AG09309 (cell line): ENCODE measurements around the gene ATP23.

Source experiments
- DNase-seq: peaks from one replicate; pipeline ENCODE4 v3.0.0-alpha.2; 2010; ENCODE audit warnings: low read depth
- H3K4me3 ChIP-seq: 2 replicates; pipeline ENCODE4 v1.5.1; 2011; ENCODE audit warnings: mild to moderate bottlenecking, low read depth, low read length, moderate library complexity; ENCODE audit not compliant: control insufficient read depth
- TF ChIP-seq, protein P1 (sequence below): IDR thresholded peaks from 2 replicates; pipeline ENCODE4 v1.5.1; 2011; ENCODE audit warnings: mild to moderate bottlenecking, low read depth, low read length, inconsistent platforms; ENCODE audit not compliant: insufficient read depth, control insufficient read depth; ENCODE audit errors: missing control alignments

Gene ATP23

DNA sequence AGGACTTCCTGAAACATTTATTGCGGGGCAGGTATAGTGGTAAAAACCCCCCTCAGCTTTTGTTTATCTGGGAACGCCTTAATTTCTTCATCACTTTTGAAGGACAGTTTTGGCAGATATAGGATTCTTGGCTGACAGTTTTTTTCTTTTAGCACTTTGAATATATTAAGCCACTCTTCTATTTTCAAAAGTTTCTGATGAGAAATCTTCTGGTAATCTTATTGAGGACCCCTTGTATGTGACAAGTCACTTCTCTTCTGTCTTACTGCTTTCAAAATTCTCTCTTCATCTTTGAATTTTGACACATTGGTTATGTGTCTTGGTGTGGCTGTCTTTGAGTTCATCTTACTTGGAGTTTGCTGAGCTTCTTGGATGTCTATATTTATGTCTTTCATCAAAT lies 59.1 kb downstream of the ATP23 start:
- TF ChIP-seq, protein P1, sequence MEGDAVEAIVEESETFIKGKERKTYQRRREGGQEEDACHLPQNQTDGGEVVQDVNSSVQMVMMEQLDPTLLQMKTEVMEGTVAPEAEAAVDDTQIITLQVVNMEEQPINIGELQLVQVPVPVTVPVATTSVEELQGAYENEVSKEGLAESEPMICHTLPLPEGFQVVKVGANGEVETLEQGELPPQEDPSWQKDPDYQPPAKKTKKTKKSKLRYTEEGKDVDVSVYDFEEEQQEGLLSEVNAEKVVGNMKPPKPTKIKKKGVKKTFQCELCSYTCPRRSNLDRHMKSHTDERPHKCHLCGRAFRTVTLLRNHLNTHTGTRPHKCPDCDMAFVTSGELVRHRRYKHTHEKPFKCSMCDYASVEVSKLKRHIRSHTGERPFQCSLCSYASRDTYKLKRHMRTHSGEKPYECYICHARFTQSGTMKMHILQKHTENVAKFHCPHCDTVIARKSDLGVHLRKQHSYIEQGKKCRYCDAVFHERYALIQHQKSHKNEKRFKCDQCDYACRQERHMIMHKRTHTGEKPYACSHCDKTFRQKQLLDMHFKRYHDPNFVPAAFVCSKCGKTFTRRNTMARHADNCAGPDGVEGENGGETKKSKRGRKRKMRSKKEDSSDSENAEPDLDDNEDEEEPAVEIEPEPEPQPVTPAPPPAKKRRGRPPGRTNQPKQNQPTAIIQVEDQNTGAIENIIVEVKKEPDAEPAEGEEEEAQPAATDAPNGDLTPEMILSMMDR = no peak
- no peak overlapping the region for H3K4me3 ChIP-seq
- DNase-seq = no peak

DNA sequence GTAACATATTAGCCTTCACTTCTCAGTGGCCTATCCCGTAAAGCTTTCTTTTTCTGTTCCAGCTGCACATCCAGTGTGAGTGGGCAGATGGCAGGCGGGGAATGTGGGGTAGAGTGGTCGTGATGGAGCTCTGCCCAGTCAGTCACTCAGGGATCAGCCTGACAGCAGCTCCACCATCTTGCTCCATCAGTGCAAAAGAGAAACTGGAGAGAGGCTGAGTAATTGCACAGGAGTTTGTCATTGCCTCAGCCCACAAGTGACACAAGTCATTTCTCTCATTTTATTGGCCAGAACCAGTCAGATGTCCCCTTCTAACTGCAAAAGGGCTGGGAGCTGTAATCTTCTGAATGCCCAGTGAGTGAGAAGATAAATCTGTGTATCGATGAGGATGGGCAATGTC lies 66.5 kb downstream of the ATP23 start:
- TF ChIP-seq, protein P1 = no peak
- H3K4me3 ChIP-seq = no peak overlapping the region
- DNase-seq = no peak

DNA sequence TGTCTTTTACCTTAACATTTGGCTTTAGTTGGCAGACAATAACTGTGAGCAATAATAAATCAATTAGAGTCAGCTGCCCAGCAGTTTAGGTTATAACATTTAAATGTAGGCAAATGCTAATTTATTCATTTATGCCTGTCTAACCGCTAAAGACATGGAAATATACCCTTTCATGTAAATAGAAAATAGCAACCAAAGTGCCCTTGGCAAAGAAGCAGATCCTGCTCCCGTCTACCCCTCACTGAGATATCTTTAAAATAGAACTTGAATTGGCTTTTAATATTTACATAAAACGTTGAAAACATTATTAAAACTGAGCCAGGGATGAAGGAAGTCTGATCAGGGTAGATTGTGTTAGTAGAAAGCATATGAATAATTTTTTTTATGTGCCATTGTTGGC lies 67.3 kb downstream of the ATP23 start:
- TF ChIP-seq, protein P1 = no peak
- no peak for DNase-seq
- no peak overlapping the region for H3K4me3 ChIP-seq
